ENCODE data around the gene RNF225. TPM values are rescaled to one million over a fixed set of nuclear protein-coding genes. Genes with fewer than 3 reads are reported as not detected.
A peak's percentile ranks its signal among the peaks of the same experiment; 100 is the strongest.

Gene RNF225
- total and polyA plus RNA-seq, 2 of the 13 experiments (the other 11 are each of a cell fraction or from before 2014, with no cell fraction given): not detected

GRCh38 chr19:58408152-58409009, 12.9 kb downstream of the RNF225 start, which contains the start of gene ZNF584 (continued):
- TF ChIP-seq PRDM10 (CRISPR knock-in tag; IDR thresholded peaks at IDR 0.05; ENCODE audit: low read depth): no peak
- TF ChIP-seq ZBTB7B (CRISPR knock-in tag; IDR thresholded peaks at IDR 0.05): no peak; the same call in 1 of the 2 replicates
- peak; percentile 73 for TF ChIP-seq SUZ12 (IDR thresholded peaks at IDR 0.05; ENCODE audit: low read depth, low read length)
- TF ChIP-seq NFIB (CRISPR knock-in tag; IDR thresholded peaks at IDR 0.05; ENCODE audit: borderline replicate concordance): no peak
- TF ChIP-seq TCF12 (IDR thresholded peaks at IDR 0.05): no peak
- TF ChIP-seq TCF12 (CRISPR knock-in tag; IDR thresholded peaks at IDR 0.05): peak; percentile 81; the same call in 1 of the 2 replicates
- TF ChIP-seq ZNF317 (CRISPR knock-in tag; IDR thresholded peaks at IDR 0.05): no peak; the same call in 1 of the 2 replicates
- TF ChIP-seq SNAPC5 (CRISPR knock-in tag; IDR thresholded peaks at IDR 0.05; ENCODE audit: borderline replicate concordance): no peak
- 0 out of 2 replicates have a peak, but pooled peaks have one; percentile 32 for TF ChIP-seq ZNF839 (CRISPR knock-in tag; IDR thresholded peaks at IDR 0.05; ENCODE audit: borderline replicate concordance)
- TF ChIP-seq ZNF556 (CRISPR knock-in tag; IDR thresholded peaks at IDR 0.05; ENCODE audit: borderline replicate concordance): peak; percentile 54; the same call in 1 of the 2 replicates
- TF ChIP-seq MLX (CRISPR knock-in tag; IDR thresholded peaks at IDR 0.05): 0 out of 2 replicates have a peak, but pooled peaks have one; percentile 0
- no peak for TF ChIP-seq ZNF3 (CRISPR knock-in tag; IDR thresholded peaks at IDR 0.05)
- peak; percentile 77; the same call in 1 of the 2 replicates for TF ChIP-seq ZNF333 (CRISPR knock-in tag; IDR thresholded peaks at IDR 0.05; ENCODE audit: borderline replicate concordance)
- TF ChIP-seq E2F2 (CRISPR knock-in tag; IDR thresholded peaks at IDR 0.05; ENCODE audit: borderline replicate concordance): no peak
- peak; percentile 37; the same call in 1 of the 2 replicates for TF ChIP-seq KMT2B (CRISPR knock-in tag; IDR thresholded peaks at IDR 0.05)
- TF ChIP-seq DZIP1 (CRISPR knock-in tag; IDR thresholded peaks at IDR 0.05): peak; percentile 96; the same call in 1 of the 2 replicates
- TF ChIP-seq NR3C1 (CRISPR knock-in tag; IDR thresholded peaks at IDR 0.05): no peak
- TF ChIP-seq ZNF18 (CRISPR knock-in tag; IDR thresholded peaks at IDR 0.05; ENCODE audit: insufficient replicate concordance): no peak
